ENCODE data around the gene TIGD4.

The TIGD4 gene

GRCh38 chr4:152779513-152780266, at the start of gene TIGD4, which contains the start of gene ARFIP1:
TSS of gene TIGD4 (minus strand) at chr4:152779730. CDS start at chr4:152771004, 8,726 bp downstream.
TSS of gene ARFIP1 (plus strand) at chr4:152779954. CDS start at chr4:152829634, 49,680 bp downstream.
- peak; percentile 97 for DNase-seq (ENCODE audit: low spot score)

- no peak for DNase-seq (ENCODE audit: low spot score)
These were observed 48.6 kb upstream of the TIGD4 start for GRCh38 chr4:152828122-152828521.

DNA sequence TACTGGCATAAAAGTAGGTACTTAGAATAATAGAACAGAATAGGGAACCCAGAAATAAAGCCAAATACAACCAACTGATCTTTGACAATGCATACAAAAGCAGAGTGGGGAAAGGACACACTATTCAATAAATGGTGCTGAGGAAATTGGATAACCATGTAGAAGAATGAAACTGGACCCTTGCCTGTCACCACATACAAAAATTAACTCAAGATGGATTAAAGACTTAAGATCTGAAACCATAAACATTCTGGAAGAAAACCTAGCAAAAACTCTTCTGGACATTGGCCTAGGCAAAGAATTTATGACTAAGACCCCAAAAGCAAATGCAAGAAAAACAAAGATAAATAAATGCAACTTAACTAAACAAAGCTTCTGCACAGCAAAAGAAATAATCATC, 45.8 kb upstream of the TIGD4 start:
- no peak for DNase-seq (ENCODE audit: low spot score)

GRCh38 chr4:152824561-152824960, 45.0 kb upstream of the TIGD4 start:
- DNase-seq (ENCODE audit: low spot score), result no peak

GRCh38 chr4:152822323-152822722, 42.8 kb upstream of the TIGD4 start:
- DNase-seq (ENCODE audit: low spot score), result no peak

- no peak for DNase-seq (ENCODE audit: low spot score)
These were observed 40.5 kb upstream of the TIGD4 start for GRCh38 chr4:152820073-152820472.

DNA sequence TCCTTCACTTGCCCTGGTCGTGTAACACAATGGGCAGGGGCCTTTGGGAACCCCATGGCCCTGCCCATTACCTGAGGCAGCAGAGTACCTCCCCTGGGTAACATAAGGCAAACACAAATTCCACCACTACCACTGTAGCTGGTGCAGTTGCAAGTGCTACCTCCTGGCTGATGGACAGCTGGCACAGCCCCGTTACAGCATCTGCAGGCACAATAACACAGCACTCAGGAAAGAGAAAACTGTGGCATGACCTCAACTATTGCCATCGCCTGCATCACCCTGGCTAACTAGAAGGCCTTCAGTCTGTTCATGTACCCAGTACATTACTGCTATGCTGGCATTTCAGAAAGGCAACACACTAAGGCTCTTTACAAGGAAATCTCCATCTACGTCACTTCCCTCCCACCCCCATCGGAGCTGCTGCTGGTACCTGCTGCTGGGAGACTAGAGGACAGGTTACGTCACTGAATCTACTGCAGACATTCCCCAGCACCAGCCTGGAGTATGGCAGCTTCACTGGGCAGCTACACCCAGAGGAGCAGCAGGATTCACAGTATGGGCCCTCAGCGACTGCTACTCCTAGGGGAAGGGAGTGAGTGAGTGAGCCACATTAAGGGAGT, 39.6 kb upstream of the TIGD4 start:
- DNase-seq (ENCODE audit: low spot score), result no peak

GRCh38 chr4:152817331-152817730, 37.8 kb upstream of the TIGD4 start:
- DNase-seq (ENCODE audit: low spot score), result no peak

GRCh38 chr4:152815078-152815477, 35.5 kb upstream of the TIGD4 start:
- DNase-seq (ENCODE audit: low spot score), result no peak

- no peak for DNase-seq (ENCODE audit: low spot score)
These were observed 31.3 kb upstream of the TIGD4 start for GRCh38 chr4:152810715-152811287.

- no peak for DNase-seq (ENCODE audit: low spot score)
These were observed 29.1 kb upstream of the TIGD4 start for GRCh38 chr4:152808670-152809069.

DNA sequence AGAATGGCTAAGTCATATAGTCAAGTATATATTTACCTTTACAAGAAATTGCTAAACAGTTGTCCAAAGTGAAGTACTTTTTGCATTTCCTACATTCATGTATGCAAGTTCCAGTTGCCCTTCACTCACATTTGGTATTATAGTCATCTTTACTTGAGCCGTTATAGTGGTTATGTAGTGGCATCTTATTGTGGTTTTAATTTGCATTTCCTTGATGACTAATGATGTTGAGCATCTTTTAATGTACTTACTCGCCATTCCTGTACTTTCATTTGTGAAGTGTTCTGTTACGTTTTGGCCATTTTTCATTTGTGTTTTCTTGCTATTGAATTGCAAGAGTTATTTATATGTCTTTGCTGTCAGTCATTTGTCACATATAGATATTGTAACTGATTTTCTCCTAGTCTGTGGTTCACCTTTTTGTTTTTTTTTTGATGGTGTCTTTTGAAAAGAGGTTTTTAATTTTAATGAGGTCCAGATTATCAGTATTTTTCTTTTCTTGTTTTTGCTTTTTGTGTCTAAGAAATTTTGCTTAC, 27.8 kb upstream of the TIGD4 start:
- DNase-seq (ENCODE audit: low spot score), result peak; percentile 35

GRCh38 chr4:152806501-152807125, 27.1 kb upstream of the TIGD4 start:
- no peak for DNase-seq (ENCODE audit: low spot score)

- no peak for DNase-seq (ENCODE audit: low spot score)
These were observed 26.3 kb upstream of the TIGD4 start for GRCh38 chr4:152805818-152806217.

DNA sequence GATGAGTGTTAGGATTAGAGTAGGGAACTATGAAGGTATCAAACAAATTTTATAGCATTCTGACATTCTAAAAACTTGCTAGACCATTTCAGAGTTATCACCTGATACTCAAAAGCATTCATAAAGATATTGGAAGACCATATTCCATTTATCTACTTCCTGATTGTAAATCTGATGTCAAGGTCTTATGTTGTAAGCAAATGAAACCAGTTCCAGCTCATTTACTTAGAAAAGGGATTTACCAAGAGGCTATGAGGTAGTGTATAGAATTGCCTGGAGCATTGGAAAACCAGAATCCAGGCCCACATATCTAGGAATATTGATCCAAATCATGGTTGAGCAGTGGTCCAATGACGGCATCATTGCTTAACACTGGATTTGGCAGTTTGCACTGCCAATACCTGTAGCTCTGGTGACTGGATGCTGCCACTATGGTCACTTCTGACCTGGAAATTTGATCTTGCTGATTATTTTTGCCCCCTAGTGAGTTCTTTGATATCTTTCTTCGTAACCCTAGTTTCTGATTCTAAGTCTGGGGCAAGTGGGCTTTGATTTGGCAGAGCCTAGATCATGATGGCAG, 25.6 kb upstream of the TIGD4 start:
- DNase-seq (ENCODE audit: low spot score), result no peak

GRCh38 chr4:152803541-152803940, 24.0 kb upstream of the TIGD4 start:
- DNase-seq (ENCODE audit: low spot score), result no peak

- DNase-seq (ENCODE audit: low spot score), result no peak
These were observed 16.4 kb upstream of the TIGD4 start for GRCh38 chr4:152795891-152796290.

DNA sequence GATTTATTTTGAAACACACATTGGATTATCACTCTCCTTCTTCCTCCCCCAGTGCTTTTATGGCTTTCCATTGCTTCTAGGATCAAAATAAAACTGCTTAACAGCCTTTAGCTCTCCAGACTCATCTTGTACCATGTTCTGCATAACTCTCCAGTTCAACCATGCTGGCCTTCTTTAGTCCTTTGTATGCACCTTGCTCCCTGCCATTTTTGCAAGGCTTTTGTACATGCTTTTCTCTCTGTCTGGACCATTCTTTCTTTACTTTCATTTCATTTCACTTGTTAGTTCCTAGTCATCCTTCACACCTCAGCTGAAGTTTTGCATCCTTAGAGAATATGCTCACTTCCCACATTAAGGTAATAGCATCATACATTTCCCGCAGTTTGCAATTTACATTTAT, 7.1 kb upstream of the TIGD4 start:
- DNase-seq (ENCODE audit: low spot score), result no peak

DNA sequence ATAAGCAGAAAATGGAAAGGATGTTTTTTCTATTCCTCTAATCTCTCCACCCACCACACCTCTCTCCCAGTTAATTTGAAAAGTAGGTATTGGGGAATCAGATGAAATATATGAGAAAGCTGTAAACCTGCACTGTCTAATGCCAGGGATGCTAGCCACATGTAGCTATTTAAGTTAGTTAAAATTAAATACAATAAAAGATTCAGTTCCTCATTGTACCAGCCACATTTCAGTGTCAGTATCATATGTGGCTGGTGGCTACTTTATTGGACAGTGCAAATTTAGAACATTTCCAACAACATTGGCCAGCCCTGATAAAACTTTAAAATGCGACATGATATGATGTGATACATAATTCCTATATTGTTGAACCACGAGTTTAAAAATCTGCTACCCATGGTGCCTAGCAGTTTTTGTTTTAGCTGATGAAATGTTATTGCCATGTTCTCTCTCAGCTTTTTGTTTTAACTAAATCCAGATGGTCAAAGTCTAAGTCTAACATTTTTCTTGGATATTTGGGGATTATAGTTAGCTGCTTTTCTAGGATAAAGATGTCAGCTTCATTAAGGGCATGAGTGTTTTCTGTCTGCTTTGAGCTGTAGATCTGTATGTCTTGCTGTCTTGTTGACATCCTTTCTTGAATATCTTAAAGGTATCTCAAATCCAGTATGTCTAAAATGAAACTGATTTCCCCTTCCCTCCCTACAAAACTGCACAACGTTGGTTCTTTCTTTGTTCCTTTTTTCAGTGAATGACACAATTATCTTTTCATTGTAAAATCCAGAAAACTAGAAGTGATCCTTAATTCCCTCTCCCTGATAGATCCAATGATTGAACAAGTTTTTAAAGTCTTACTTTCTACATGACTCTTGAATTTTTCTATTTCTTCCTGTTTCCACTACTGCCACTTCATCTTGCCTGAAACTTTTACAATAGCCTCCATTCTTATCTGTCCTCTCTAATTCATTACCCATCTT, 6.4 kb upstream of the TIGD4 start:
- DNase-seq (ENCODE audit: low spot score), result no peak

GRCh38 chr4:152784490-152785350, 5.2 kb upstream of the TIGD4 start:
- peak; percentile 76 for DNase-seq (ENCODE audit: low spot score)

Data from RKO (cell line).